HepG2 (cell line): ENCODE results near the gene RAD51D. TPM values are rescaled to one million over a fixed set of nuclear protein-coding genes. Genes with fewer than 3 reads are reported as not detected.

Experiments
- ARNT ChIP-seq: fragments of 450-650 bp; IDR thresholded peaks from 2 replicates; pipeline ENCODE4 v1.6.1; 2017
- ARNTL ChIP-seq: sonication (generic); formaldehyde crosslinking; IDR thresholded peaks from 2 replicates; pipeline ENCODE4 v1.4.0; 2020; ENCODE audit warnings: mild to moderate bottlenecking, missing genetic modification reagents
- DR1 ChIP-seq: sonication (generic); formaldehyde crosslinking; IDR thresholded peaks from 2 replicates; pipeline ENCODE4 v1.8.0; 2021; ENCODE audit warnings: mild to moderate bottlenecking, missing genetic modification reagents, inconsistent platforms
- GABPB1 ChIP-seq: IDR thresholded peaks from 2 replicates; pipeline ENCODE4 v1.6.1; 2016; ENCODE audit warnings: mild to moderate bottlenecking, missing genetic modification reagents, moderate library complexity, missing compliant biosample characterization
- ONECUT2 ChIP-seq: sonication (generic); formaldehyde crosslinking; IDR thresholded peaks from 2 replicates; pipeline ENCODE4 v1.4.0; 2020; ENCODE audit warnings: missing genetic modification reagents
- PAF1 ChIP-seq: IDR thresholded peaks from 2 replicates; pipeline ENCODE4 v1.6.1; 2016; ENCODE audit warnings: missing genetic modification reagents, missing compliant biosample characterization
- POLR2AphosphoS5 ChIP-seq: IDR thresholded peaks from 2 replicates; pipeline ENCODE4 v1.6.1; 2012; ENCODE audit warnings: low read depth, low read length
- SP2 ChIP-seq: sonication (generic); formaldehyde crosslinking; IDR thresholded peaks from 2 replicates; pipeline ENCODE4 v1.5.1; 2020; ENCODE audit warnings: mild to moderate bottlenecking, missing genetic modification reagents
- SP5 ChIP-seq: IDR thresholded peaks from 2 replicates; pipeline ENCODE4 v1.6.1; 2016; ENCODE audit warnings: low read depth, borderline replicate concordance
- ZBTB21 ChIP-seq: sonication (generic); formaldehyde crosslinking; IDR thresholded peaks from 2 replicates; pipeline ENCODE4 v1.4.0; 2020; ENCODE audit warnings: missing genetic modification reagents
- ZKSCAN1 ChIP-seq: fragments of 150-350 bp; IDR thresholded peaks from 2 replicates; pipeline ENCODE4 v1.6.1; 2014; ENCODE audit warnings: low read length
- ZNF550 ChIP-seq: sonication (generic); formaldehyde crosslinking; IDR thresholded peaks from 2 replicates; pipeline ENCODE4 v1.4.0; 2020; ENCODE audit warnings: mild to moderate bottlenecking, missing genetic modification reagents, borderline replicate concordance
- ZNF839 ChIP-seq: sonication (generic); formaldehyde crosslinking; IDR thresholded peaks from 2 replicates; pipeline ENCODE4 v1.4.0; 2020; ENCODE audit warnings: missing genetic modification reagents, mild to moderate bottlenecking, borderline replicate concordance
- polyA plus RNA-seq, 8 experiments: library from polyadenylated mRNA; depleted of rRNA in 3 of 8; stranded (reverse) in 7 of 8; unstranded in 1 of 8; fragments of >200 nt; fragmentation: Illumina TruSeq in 4 of 8; extraction: Trizol in 4 of 8; gene quantifications; 2 replicates each; pipeline versions ENCODE4 v1.2.1 to v1.2.3, GENCODE V29; 2011 to 2016; ENCODE audit warnings: low read depth in 4 of 8, missing spikeins in 1 of 8, mixed read lengths in 1 of 8; ENCODE audit not compliant: insufficient read depth in 1 of 8
- total RNA-seq, 5 experiments: library from RNA; depleted of rRNA; stranded (reverse); fragments of >200 nt; fragmentation: Illumina TruSeq; extraction: Trizol; gene quantifications; 2 replicates each; pipeline ENCODE4 v1.2.3, GENCODE V29; 2016; ENCODE audit warnings: low read depth in 1 of 5
- TF ChIP-seq, protein P1 (sequence below): sonication (generic); IDR thresholded peaks from 2 replicates; pipeline ENCODE4 v1.6.1; 2016; ENCODE audit warnings: low read depth, borderline replicate concordance
- TF ChIP-seq, protein P2 (sequence below): sonication (generic); formaldehyde crosslinking; IDR thresholded peaks from 2 replicates; pipeline ENCODE4 v1.5.0; 2020; ENCODE audit warnings: missing genetic modification reagents
- TF ChIP-seq, protein P3 (sequence below): sonication (generic); formaldehyde crosslinking; IDR thresholded peaks from 2 replicates; pipeline ENCODE4 v1.5.0; 2020; ENCODE audit warnings: missing genetic modification reagents
- TF ChIP-seq, protein P4 (sequence below): sonication (generic); formaldehyde crosslinking; IDR thresholded peaks from 2 replicates; pipeline ENCODE4 v1.4.0; 2020; ENCODE audit warnings: low read depth, mild to moderate bottlenecking, missing genetic modification reagents
- TF ChIP-seq, protein P5 (sequence below): IDR thresholded peaks from 2 replicates; pipeline ENCODE4 v1.6.1; 2016; ENCODE audit warnings: mild to moderate bottlenecking, missing biosample characterization, missing genetic modification reagents
- TF ChIP-seq, protein P6 (sequence below): sonication (generic); formaldehyde crosslinking; IDR thresholded peaks from 2 replicates; pipeline ENCODE4 v1.5.1; 2020; ENCODE audit warnings: missing genetic modification reagents, mild to moderate bottlenecking, borderline replicate concordance
- TF ChIP-seq, protein P7 (sequence below): sonication (generic); formaldehyde crosslinking; IDR thresholded peaks from 2 replicates; pipeline ENCODE4 v1.8.0; 2022; ENCODE audit warnings: mild to moderate bottlenecking, missing genetic modification reagents; ENCODE audit not compliant: insufficient replicate concordance
- TF ChIP-seq, protein P8 (sequence below): sonication (generic); formaldehyde crosslinking; IDR thresholded peaks from 2 replicates; pipeline ENCODE4 v1.8.0; 2022; ENCODE audit warnings: missing genetic modification reagents, low read depth, mild to moderate bottlenecking, borderline replicate concordance

RAD51D gene
- total and polyA plus RNA-seq, 2 of the 13 experiments (the other 11 are each of a cell fraction or from before 2014, with no cell fraction given): 6.7 to 13.1 TPM

DNA sequence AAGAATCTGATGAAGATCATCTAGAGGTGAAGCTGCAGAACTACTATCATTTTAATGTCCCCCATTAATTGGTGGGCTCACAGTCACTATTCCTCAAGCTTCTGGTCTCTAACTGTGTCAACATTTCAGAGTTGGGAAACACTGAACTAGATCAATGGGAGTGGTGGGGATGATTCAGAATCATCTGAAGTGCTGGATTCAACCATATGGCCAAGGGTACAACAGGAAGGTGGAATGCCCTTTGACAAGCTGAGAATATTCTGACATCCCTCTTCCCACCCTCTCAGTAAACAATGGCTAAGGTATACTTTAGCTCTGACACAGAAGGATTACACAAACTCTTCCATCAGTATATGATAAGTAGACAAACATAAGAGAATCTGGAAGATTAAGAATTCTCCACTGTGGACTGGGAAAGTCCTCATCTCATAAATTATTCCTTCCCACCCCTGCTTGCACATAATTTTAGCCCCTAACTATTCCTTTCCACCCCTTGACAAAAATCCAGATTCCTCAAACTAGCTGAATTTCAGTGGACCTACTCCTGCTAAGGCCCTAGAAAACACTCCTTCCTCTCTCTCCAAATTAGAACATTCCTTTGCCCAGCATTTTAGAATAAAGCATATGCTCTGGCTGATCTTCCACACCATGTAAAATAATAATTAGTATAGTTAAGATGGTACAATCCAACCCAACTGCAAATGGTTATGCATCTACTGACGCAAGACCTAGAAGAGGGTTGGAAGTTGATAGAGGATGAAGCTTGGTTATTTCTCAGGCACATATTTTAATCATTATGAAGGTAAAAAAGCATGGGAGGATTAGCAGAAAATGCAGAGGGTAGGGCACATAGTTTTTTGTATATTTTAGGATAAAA, 39.9 kb downstream of the RAD51D start (continued):
- TF ChIP-seq, protein P1, sequence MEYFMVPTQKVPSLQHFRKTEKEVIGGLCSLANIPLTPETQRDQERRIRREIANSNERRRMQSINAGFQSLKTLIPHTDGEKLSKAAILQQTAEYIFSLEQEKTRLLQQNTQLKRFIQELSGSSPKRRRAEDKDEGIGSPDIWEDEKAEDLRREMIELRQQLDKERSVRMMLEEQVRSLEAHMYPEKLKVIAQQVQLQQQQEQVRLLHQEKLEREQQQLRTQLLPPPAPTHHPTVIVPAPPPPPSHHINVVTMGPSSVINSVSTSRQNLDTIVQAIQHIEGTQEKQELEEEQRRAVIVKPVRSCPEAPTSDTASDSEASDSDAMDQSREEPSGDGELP: peak; percentile 85
- TF ChIP-seq PAF1 (CRISPR knock-in tag) (no peak), ZNF839 (no peak), POLR2AphosphoS5 (no peak), SP2 (CRISPR knock-in tag) (no peak), SP5 (CRISPR knock-in tag) (peak; percentile 47; the same call in 1 of the 2 replicates), GABPB1 (CRISPR knock-in tag) (no peak), ZNF550 (CRISPR knock-in tag) (no peak), ARNTL (no peak), ZKSCAN1 (no peak), ONECUT2 (CRISPR knock-in tag) (no peak), DR1 (no peak), ARNT (no peak), ZBTB21 (CRISPR knock-in tag) (no peak)
- TF ChIP-seq, protein P2, sequence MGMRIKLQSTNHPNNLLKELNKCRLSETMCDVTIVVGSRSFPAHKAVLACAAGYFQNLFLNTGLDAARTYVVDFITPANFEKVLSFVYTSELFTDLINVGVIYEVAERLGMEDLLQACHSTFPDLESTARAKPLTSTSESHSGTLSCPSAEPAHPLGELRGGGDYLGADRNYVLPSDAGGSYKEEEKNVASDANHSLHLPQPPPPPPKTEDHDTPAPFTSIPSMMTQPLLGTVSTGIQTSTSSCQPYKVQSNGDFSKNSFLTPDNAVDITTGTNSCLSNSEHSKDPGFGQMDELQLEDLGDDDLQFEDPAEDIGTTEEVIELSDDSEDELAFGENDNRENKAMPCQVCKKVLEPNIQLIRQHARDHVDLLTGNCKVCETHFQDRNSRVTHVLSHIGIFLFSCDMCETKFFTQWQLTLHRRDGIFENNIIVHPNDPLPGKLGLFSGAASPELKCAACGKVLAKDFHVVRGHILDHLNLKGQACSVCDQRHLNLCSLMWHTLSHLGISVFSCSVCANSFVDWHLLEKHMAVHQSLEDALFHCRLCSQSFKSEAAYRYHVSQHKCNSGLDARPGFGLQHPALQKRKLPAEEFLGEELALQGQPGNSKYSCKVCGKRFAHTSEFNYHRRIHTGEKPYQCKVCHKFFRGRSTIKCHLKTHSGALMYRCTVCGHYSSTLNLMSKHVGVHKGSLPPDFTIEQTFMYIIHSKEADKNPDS: no peak
- TF ChIP-seq, protein P3, sequence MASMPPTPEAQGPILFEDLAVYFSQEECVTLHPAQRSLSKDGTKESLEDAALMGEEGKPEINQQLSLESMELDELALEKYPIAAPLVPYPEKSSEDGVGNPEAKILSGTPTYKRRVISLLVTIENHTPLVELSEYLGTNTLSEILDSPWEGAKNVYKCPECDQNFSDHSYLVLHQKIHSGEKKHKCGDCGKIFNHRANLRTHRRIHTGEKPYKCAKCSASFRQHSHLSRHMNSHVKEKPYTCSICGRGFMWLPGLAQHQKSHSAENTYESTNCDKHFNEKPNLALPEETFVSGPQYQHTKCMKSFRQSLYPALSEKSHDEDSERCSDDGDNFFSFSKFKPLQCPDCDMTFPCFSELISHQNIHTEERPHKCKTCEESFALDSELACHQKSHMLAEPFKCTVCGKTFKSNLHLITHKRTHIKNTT (CRISPR knock-in tag): no peak
- TF ChIP-seq, protein P4, sequence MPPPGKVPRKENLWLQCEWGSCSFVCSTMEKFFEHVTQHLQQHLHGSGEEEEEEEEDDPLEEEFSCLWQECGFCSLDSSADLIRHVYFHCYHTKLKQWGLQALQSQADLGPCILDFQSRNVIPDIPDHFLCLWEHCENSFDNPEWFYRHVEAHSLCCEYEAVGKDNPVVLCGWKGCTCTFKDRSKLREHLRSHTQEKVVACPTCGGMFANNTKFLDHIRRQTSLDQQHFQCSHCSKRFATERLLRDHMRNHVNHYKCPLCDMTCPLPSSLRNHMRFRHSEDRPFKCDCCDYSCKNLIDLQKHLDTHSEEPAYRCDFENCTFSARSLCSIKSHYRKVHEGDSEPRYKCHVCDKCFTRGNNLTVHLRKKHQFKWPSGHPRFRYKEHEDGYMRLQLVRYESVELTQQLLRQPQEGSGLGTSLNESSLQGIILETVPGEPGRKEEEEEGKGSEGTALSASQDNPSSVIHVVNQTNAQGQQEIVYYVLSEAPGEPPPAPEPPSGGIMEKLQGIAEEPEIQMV: no peak
- TF ChIP-seq, protein P5, sequence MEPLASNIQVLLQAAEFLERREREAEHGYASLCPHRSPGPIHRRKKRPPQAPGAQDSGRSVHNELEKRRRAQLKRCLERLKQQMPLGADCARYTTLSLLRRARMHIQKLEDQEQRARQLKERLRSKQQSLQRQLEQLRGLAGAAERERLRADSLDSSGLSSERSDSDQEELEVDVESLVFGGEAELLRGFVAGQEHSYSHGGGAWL (CRISPR knock-in tag): no peak
- TF ChIP-seq, protein P6, sequence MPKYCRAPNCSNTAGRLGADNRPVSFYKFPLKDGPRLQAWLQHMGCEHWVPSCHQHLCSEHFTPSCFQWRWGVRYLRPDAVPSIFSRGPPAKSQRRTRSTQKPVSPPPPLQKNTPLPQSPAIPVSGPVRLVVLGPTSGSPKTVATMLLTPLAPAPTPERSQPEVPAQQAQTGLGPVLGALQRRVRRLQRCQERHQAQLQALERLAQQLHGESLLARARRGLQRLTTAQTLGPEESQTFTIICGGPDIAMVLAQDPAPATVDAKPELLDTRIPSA (CRISPR knock-in tag): no peak
- TF ChIP-seq, protein P7, sequence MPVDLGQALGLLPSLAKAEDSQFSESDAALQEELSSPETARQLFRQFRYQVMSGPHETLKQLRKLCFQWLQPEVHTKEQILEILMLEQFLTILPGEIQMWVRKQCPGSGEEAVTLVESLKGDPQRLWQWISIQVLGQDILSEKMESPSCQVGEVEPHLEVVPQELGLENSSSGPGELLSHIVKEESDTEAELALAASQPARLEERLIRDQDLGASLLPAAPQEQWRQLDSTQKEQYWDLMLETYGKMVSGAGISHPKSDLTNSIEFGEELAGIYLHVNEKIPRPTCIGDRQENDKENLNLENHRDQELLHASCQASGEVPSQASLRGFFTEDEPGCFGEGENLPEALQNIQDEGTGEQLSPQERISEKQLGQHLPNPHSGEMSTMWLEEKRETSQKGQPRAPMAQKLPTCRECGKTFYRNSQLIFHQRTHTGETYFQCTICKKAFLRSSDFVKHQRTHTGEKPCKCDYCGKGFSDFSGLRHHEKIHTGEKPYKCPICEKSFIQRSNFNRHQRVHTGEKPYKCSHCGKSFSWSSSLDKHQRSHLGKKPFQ (CRISPR knock-in tag): no peak
- TF ChIP-seq, protein P8, sequence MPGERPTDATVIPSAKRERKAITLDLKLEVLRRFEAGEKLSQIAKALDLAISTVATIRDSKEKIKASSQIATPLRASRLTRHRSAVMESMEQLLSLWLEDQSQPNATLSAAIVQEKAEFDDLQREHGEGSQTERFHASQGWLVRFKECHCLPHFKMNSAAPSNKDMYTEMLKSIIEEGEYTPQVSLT (CRISPR knock-in tag): no peak
